ENCODE data around the gene NWD2.

- TF ChIP-seq CTCF (IDR thresholded peaks at IDR 0.05; ENCODE audit: poor library complexity, severe bottlenecking) = no peak
- no peak for TF ChIP-seq POLR2AphosphoS5 (IDR thresholded peaks at IDR 0.05)
- no peak for TF ChIP-seq EZH2 (IDR thresholded peaks at IDR 0.05; ENCODE audit: borderline replicate concordance, insufficient read depth, low read length, poor library complexity, severe bottlenecking)
Measured at GRCh38 chr4:37397505-37397904, 153.0 kb downstream of the NWD2 start.
